IPS DF 6.9 (cell line): Measurements from ENCODE around the gene CDK19.
"Not testable (repeated sequence)": the region's sequence is repeated elsewhere in the genome, so short reads cannot be mapped to it uniquely, and the experiment has no call there.

Experiments used
- DNase-seq: peaks from one replicate; pipeline ENCODE4 v3.0.0-alpha.2; 2013; ENCODE audit warnings: low read depth, low spot score
- H3K27ac ChIP-seq: one replicate; pipeline ENCODE4 v1.5.1; 2013; ENCODE audit warnings: low read length, control low read depth
- H3K27me3 ChIP-seq: 2 replicates; pipeline ENCODE4 v1.6.1; 2013; ENCODE audit warnings: mild to moderate bottlenecking, low read length; ENCODE audit not compliant: control insufficient read depth, insufficient read depth
- H3K36me3 ChIP-seq: 2 replicates; pipeline ENCODE4 v1.6.1; 2013; ENCODE audit warnings: low read length; ENCODE audit not compliant: control insufficient read depth, insufficient read depth
- H3K4me1 ChIP-seq: 2 replicates; pipeline ENCODE4 v1.6.1; 2013; ENCODE audit warnings: low read length; ENCODE audit not compliant: control insufficient read depth, insufficient read depth
- H3K4me3 ChIP-seq: 2 replicates; pipeline ENCODE4 v1.5.1; 2013; ENCODE audit warnings: mild to moderate bottlenecking, low read length
- H3K9me3 ChIP-seq: 2 replicates; pipeline ENCODE4 v1.6.1; 2013; ENCODE audit warnings: low read length, inconsistent platforms; ENCODE audit not compliant: control insufficient read depth, insufficient read depth
- WGBS: extraction: QIAGEN DNeasy Blood & Tissue Kit; methylation state at CpG from one replicate; pipeline ENCODE4 v1.1.7; 2013; ENCODE audit warnings: mixed read lengths, missing lambda C conversion rate; ENCODE audit not compliant: insufficient read length, insufficient coverage; 5-methylcytosine and 5-hydroxymethylcytosine counted together

CDK19 gene

DNA sequence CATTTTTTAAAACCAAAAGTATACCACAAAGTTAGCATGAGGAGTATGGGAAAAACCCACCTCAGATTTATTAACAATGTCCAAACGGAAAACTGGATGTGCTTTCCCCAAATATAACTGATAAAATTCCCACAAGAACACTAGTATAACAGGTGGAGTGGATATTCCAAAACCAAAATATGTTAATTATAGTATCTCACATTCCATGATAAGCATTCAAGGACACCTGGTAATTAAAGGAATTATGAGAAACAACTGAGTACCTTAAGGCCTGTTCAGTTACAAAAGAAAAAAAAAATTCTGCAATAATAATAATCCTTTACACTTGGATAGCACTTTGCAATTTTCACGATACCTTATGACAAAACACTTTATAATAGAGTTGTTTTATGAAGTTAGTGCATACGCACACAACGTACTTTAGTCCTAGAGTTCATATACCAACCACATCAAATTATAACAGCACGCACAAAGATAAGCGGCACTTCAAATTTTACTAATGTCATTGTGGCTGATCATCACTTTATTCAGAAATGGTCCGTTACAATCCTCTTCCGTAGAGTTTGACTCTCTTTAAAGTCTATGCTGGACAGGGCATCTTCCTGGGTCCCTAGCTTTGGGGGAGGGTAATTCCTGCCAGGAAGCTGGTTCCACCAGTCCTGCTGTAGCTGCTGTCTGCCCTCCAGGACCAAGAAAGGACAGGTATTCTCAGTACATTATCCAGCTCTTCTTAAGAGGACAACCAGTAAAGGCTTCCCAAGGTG lies 1.7 kb downstream of the CDK19 start:
- Histone ChIP-seq H3K4me3 (peak overlapping the region; percentile 74; the same call in 1 of the 2 replicates), H3K27me3 (no peaks in the 10 kb centered on the region), H3K36me3 (no peaks in the 10 kb centered on the region), H3K9me3 (no peaks in the 10 kb centered on the region), H3K4me1 (no peaks in the 10 kb centered on the region), H3K27ac (no peak overlapping the region)
- DNase-seq: no peak
- no CpG with 5 or more reads among the region's 8 CpGs for WGBS

DNA sequence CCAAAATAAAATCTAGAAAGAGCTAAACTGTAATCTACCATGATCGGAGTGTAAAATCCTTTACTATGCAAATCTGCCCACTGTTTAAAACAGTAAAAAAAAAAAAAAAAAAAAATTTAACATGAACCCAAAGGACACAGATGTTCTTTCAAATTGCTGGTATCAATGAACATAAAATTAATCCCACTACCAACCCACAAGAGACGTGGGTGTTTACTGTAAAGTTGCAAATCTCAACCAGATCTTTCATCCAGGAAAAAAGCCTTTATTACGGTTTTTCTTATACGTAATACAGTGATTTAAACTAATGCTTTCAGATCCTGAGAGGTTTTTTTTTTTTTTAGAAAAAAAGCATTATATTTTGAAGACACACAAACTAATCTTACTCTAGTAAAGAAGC lies 2.5 kb downstream of the CDK19 start:
- H3K9me3 ChIP-seq: no peaks in the 10 kb centered on the region
- H3K27ac ChIP-seq: no peak overlapping the region
- H3K4me3 ChIP-seq: no peak overlapping the region
- no peaks in the 10 kb centered on the region for H3K4me1 ChIP-seq
- no CpG with 5 or more reads among the region's 4 CpGs for WGBS
- no peaks in the 10 kb centered on the region for H3K27me3 ChIP-seq
- H3K36me3 ChIP-seq: no peaks in the 10 kb centered on the region
- no peak for DNase-seq

DNA sequence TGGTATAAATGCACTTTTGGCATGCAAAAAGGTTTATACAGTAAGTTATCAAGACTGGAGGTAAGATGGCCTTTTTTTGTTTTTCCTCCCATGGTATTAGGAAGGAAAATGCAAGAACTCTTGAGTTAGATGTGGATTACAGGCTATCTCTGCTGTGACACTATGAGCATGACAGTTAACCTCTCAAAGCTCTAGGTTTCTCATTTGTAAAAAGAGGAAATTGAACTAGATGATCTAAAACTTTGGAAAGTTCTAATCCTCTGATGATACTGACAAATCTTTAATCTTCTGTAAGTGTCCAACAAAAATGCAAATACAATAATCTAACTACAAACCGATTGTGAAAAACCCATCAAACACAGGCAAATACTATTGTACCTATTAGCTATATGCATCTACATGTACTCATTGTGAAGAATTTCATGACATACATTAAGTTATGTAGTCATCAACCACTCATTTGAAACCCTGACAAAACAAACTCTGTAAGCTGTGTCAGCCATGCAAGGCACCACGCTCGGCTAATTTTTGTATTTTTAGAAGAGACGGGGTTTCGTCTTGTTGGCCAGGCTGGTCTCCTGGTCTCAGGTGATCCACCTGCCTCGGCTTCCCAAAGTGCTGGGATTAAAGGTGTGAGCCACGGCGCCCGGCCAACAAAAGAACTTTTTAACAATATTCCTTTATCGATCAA lies 4.2 kb downstream of the CDK19 start:
- no peaks in the 10 kb centered on the region for H3K27me3 ChIP-seq
- no peak overlapping the region for H3K4me3 ChIP-seq
- no peaks in the 10 kb centered on the region for H3K9me3 ChIP-seq
- no CpG with 5 or more reads among the region's 10 CpGs for WGBS
- H3K27ac ChIP-seq: no peak overlapping the region
- H3K4me1 ChIP-seq: no peaks in the 10 kb centered on the region
- DNase-seq: no peak
- no peaks in the 10 kb centered on the region for H3K36me3 ChIP-seq

DNA sequence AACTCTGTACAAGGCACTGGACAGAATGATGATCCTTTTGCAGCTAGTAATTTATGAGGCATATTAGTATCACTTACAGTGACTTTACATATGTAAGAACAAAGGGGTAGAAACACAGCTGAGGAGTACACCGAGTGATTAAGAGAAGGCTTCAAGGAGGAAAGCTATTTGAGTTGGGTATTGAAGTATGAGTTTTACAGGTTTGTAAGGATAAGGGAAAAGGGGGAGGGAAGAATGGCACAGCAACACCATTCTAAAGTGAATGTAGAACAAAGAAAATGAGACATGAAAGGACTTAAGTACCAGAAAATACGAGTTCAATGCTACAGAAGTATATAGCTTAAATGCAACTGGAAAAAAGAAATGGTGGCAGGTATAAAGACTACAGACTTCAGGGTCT lies 5.5 kb downstream of the CDK19 start:
- Histone ChIP-seq H3K27me3 (no peaks in the 10 kb centered on the region), H3K27ac (no peak overlapping the region), H3K36me3 (no peaks in the 10 kb centered on the region), H3K9me3 (no peaks in the 10 kb centered on the region), H3K4me3 (no peak overlapping the region), H3K4me1 (no peaks in the 10 kb centered on the region)
- 100% methylated on average over 1 of the region's 2 CpGs for WGBS
- no peak for DNase-seq

DNA sequence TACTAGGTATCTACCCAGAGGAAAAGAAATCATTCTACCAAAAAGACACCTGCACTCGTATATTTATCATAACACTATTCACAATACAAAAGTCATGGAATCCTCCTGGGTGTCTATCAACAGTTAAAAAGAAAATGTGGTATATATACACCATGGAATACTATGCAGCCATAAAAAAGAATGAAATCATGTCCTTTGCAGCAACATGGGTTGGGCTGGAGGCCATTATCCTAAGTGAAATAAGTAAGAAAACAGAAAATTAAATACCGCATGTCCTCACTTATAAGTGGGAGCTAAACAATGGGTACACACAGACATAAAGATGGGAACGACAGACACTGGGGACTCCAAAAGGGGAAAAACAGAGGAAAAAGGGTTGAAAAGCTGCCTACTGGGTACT lies 13.1 kb downstream of the CDK19 start:
- not testable (repeated sequence) for H3K4me1 ChIP-seq, H3K36me3 ChIP-seq, H3K9me3 ChIP-seq, DNase-seq, H3K4me3 ChIP-seq, H3K27me3 ChIP-seq, H3K27ac ChIP-seq
- WGBS: no CpG with 5 or more reads among the region's 3 CpGs

DNA sequence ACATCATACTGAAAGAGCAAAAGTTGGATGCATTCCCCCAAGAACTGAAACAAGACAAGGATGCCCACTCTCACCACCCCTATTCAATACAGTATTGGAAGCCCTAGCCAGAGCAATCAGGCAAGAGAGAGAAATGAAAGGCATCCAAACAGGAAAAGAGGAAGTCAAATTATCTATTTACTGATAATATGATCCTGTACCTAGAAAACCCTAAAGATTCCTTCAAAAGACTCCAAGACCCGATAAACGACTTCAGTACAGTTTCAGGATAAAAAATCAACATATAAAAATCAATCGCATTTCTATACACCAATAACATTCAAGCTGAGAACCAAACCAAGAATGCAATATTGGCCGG lies 14.5 kb downstream of the CDK19 start:
- H3K27me3 ChIP-seq: no peaks in the 10 kb centered on the region
- H3K4me3 ChIP-seq: no peak overlapping the region
- no peak overlapping the region for H3K27ac ChIP-seq
- H3K36me3 ChIP-seq: no peaks in the 10 kb centered on the region
- no peaks in the 10 kb centered on the region for H3K9me3 ChIP-seq
- 100% methylated on average over 3 of the region's 4 CpGs for WGBS
- no peak for DNase-seq
- H3K4me1 ChIP-seq: no peaks in the 10 kb centered on the region

DNA sequence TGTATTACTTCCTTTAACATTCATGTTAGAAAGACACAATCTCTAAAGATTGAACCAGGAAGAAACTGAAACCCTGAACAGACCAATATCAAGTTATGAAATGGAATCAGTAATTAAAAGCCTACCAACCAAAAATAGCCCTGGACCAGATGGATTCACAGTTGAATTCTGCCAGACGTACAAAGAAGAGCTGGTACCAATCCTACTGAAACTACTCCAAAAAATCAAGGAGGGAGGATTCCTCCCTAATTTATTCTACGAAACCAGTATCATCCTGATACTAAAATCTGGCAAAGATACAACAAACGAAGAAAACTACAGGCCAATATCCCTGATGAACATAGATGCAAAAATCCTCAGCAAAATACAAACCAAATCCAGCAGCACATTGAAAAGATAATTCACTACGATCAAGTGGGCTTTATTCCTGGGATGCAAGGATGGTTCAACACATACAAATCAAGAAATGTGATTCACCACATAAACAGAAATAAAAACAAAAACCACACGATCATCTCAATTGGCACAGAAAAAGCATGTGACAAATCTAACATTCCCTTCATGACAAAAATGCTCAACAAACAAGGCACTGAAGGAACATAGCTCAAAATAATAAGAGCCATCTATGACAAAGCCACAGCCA lies 15.0 kb downstream of the CDK19 start:
- Histone ChIP-seq H3K4me1 (no peaks in the 10 kb centered on the region), H3K27ac (no peak overlapping the region)
- no CpG with 5 or more reads among the region's 5 CpGs for WGBS

DNA sequence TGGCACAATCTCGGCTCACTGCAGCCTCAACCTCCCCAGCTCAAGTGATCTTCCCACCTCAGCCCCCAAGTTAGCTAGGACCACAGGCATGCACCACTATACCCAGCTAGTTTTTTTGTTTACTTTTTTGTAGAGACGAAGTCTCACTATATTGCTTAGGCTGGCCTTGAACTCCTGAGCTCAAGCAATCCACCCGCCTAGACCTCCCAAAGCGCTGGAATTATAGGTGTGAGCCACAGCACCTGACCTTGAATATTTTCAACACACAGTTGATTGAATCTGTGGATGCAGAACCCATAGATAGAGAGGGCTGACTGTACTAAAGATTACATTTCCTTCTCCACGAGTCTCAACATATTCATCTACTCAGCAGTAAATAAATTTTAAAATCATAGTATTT lies 15.6 kb downstream of the CDK19 start:
- no CpG with 5 or more reads among the region's 5 CpGs for WGBS

More for the DNA sequence above, 15.0 kb downstream of the CDK19 start:
- Histone ChIP-seq H3K36me3 (no peaks in the 10 kb centered on the region), H3K4me3 (no peak overlapping the region), H3K9me3 (no peaks in the 10 kb centered on the region), H3K27me3 (no peaks in the 10 kb centered on the region)
- no peak for DNase-seq

DNA sequence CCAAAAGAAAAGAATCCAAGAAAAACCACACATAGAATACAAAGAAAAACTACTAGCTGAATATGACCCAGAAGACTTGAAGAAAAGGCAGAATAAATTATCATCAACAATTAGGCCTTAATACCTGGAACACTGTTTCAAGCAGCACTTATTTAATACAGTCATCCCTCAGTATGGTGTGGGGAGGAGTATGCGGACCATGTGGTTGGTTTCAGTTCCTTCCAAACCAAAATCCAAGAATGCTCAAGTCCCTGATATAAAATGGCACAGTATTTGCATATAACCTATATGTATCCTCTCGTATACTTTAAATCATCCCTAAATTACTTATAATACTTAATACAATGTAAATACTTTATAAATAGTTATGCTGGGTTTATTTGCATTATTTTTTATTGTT lies 16.1 kb downstream of the CDK19 start:
- no peaks in the 10 kb centered on the region for H3K36me3 ChIP-seq
- no peaks in the 10 kb centered on the region for H3K9me3 ChIP-seq
- no peaks in the 10 kb centered on the region for H3K27me3 ChIP-seq
- H3K27ac ChIP-seq: no peak overlapping the region
- no CpG with 5 or more reads among the region's 2 CpGs for WGBS
- no peaks in the 10 kb centered on the region for H3K4me1 ChIP-seq
- no peak overlapping the region for H3K4me3 ChIP-seq
- no peak for DNase-seq

More for the DNA sequence above, 15.6 kb downstream of the CDK19 start:
- Histone ChIP-seq H3K36me3 (no peaks in the 10 kb centered on the region), H3K27me3 (no peaks in the 10 kb centered on the region), H3K27ac (no peak overlapping the region), H3K4me3 (no peak overlapping the region), H3K9me3 (no peaks in the 10 kb centered on the region), H3K4me1 (no peaks in the 10 kb centered on the region)
- no peak for DNase-seq

DNA sequence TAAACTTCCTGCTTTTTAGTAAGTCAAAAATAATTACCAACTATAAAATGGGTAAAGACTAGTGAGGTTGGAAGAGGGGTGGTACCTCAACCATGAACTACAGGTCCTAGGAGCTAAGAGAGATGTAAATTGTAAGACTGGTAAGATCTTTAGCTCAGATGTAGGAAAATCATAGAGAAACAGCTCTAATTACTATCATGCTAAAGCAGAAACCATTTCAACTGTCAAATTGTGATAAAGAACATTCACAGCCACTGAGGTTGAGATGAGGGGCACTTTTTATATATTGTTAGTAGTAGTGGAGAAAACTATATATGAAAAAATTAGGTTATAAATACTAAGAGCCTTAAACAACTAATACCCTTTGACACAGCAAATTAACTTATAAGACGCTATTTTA lies 20.0 kb downstream of the CDK19 start:
- Histone ChIP-seq H3K27me3 (no peaks in the 10 kb centered on the region), H3K4me1 (no peaks in the 10 kb centered on the region), H3K4me3 (no peak overlapping the region), H3K36me3 (no peaks in the 10 kb centered on the region), H3K9me3 (no peaks in the 10 kb centered on the region), H3K27ac (no peak overlapping the region)
- no peak for DNase-seq
- no CpG with 5 or more reads among the region's 1 CpG for WGBS
